Activated CD4-positive, alpha-beta T cell treated with anti-CD3 and anti-CD28 coated beads for 1 hour (primary cell): ENCODE data around the gene CRTAC1.

ENCODE experiments used
- DNase-seq: peaks from one replicate; pipeline ENCODE4 v3.0.0-alpha.2; 2020

Gene CRTAC1, protein sequence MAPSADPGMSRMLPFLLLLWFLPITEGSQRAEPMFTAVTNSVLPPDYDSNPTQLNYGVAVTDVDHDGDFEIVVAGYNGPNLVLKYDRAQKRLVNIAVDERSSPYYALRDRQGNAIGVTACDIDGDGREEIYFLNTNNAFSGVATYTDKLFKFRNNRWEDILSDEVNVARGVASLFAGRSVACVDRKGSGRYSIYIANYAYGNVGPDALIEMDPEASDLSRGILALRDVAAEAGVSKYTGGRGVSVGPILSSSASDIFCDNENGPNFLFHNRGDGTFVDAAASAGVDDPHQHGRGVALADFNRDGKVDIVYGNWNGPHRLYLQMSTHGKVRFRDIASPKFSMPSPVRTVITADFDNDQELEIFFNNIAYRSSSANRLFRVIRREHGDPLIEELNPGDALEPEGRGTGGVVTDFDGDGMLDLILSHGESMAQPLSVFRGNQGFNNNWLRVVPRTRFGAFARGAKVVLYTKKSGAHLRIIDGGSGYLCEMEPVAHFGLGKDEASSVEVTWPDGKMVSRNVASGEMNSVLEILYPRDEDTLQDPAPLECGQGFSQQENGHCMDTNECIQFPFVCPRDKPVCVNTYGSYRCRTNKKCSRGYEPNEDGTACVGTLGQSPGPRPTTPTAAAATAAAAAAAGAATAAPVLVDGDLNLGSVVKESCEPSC

DNA sequence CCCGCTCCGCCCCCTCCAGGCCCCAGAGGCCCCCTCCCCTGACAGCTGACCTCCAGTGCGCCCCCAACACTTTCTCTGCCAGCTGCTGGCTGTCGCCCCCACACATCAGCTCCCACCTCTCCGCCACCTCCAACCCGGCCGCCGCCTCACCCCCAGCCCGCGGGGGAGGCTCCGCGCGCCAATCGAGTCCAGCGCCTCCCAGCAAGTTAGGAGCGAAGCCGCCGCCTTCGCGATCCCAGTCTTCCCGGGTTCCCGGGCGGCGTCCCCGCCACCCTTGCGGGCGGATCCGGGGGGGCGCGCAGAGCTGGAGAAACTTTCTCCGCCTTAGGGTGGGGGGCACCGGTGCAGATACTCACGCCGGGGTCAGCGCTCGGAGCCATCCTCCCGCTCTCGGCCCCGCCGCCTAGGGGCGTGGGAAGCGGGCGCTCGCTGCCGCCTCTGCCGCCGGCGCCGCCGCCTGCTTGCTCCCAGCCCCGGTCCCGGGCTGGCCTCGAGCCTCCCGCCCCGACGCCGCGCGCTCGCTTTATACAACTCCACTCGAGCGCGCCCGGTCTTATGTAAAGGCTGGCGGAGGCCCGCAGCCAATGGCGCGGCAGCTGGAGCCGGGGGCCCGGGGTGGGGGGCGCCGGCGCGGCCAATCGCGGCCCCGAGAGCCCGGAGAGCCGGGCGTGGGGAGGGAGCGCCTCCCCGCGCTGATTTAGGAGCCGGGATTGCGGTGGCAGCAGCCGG, at the start of gene CRTAC1:
CRTAC1 (minus strand) TSS at position 529 of the 729 bp plus-strand sequence; CDS start at position 380, 149 bp downstream.
- DNase-seq = no peak

GRCh38 chr10:98078774-98079173, 48.4 kb upstream of the CRTAC1 start:
- DNase-seq = no peak

DNA sequence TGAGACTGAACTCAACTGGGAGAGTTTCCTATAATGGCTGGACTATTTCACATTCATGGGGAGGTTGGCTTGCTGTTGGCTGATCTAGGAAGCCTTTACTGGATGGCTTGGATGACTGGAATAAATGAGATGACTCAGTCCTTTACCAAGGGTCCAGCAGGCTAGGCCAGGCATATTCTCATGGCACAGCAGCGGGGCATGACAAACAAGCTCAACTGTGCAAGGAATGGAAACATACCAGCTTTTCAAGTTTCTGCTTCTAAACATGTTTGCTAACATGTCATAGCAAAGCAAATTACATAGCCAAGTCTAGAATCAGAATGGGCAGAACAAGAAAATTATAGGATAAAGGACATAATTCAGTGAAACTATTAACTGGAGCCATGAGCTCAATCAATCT, 46.8 kb upstream of the CRTAC1 start:
- DNase-seq = no peak

- no peak for DNase-seq
Observed at GRCh38 chr10:98076086-98076485, 45.7 kb upstream of the CRTAC1 start.

- no peak for DNase-seq
Observed at GRCh38 chr10:98074315-98074911, 44.0 kb upstream of the CRTAC1 start.

- DNase-seq = no peak
Observed at GRCh38 chr10:98067165-98067564, 36.7 kb upstream of the CRTAC1 start.

DNA sequence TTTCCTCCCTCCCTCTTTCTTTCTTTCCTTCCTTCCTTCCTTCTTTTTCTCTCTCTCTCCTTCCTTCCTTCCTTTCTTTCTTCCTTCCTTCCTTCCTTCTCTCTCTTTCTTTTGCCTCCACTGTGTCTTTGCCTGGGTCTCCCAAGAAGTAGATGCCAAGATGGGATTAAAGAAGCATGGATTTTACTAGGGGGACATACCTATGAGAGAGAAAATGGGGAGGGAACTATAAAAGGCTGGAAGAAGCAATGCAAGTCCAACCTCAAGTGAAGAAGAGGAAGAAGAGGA, 33.3 kb upstream of the CRTAC1 start:
- no peak for DNase-seq

DNA sequence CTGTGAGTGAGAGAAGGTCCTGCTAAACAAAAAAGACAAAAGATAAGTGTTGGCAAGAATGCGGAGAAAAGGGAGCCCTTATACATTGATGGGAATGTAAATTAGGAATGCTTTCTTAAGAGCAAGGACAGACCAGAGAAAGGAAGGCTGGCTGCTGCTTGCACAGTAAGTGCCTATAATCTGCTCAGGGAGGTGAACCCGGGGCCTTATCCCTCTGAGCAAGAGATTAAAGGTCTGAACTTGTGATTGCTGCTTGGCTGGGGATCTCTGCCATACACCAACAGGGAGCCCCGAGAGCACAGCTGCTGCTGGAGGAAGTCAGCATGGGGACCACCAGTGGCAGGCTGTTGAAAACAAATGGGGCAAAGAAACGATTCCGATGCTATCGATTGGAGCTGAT, 32.0 kb upstream of the CRTAC1 start:
- no peak for DNase-seq

DNA sequence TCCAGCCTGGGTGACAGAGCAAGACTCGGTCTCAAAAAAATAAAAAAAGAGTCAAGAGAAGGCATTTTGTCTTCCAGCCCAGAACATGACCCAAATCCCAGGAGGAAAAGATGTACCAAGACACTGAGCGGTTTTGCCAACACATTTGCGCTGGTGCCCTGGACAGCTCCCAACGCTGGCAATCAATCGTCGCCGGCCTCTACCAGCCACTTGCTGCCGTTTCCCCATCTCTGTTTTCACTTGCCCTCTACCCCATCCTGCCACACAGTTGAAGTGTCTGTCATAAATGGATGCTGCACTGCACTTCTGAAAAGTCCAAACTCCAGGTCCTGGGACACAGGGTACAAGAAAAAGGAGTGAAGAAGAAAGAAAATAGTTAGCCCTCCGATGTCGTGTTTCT, 29.7 kb upstream of the CRTAC1 start:
- no peak for DNase-seq

DNA sequence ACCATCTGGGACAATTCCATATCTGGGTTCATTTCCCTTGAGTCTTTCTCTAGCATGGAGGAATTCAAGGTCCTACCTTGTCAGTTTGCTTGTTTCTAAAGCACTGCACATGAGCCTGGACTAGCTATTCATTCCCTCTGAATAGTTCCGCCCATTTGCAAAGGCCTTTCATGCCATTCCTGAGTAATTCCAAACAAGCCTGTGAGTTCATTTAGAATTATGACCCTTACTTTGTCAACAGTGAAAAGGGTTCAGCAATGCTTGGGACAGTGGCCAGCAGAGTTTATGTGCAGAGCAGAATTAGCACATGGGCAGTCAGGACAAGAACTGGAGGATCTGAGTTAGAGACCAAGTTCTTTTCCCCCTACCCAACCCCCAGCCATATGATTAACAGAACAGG, 27.9 kb upstream of the CRTAC1 start:
- no peak for DNase-seq

DNA sequence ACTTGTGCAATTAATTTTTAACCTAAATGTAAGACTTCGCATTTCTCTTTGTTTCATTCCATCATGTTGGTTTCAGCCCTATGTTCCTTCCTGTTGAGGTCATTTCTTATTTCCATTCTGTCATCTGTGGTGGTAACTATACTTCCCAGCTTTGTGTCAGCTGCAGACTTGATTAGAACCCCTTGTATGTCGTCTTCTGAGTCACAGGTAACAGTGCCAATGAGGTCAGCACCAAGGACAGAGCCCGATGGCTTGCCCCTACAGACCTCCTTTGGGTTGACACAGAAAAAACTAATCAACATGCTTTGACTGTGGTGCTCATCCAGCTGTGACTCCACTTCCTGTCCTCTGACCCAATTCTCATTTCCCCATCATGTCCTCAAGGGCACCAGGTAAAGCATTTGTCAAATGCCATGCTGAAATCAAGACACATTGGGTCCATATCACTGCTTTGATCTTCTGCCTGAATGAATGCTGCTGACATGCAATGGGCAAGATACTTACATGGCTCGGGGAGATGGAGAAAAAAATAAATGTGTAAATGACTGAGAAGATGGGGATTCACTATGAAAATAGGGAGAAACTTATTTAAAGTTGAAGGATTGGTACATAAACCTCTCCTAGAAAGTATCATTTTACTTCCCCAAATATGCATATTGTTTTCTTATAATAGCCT, 25.6 kb upstream of the CRTAC1 start:
- no peak for DNase-seq

GRCh38 chr10:98047009-98047741, 16.8 kb upstream of the CRTAC1 start:
- DNase-seq = no peak

DNA sequence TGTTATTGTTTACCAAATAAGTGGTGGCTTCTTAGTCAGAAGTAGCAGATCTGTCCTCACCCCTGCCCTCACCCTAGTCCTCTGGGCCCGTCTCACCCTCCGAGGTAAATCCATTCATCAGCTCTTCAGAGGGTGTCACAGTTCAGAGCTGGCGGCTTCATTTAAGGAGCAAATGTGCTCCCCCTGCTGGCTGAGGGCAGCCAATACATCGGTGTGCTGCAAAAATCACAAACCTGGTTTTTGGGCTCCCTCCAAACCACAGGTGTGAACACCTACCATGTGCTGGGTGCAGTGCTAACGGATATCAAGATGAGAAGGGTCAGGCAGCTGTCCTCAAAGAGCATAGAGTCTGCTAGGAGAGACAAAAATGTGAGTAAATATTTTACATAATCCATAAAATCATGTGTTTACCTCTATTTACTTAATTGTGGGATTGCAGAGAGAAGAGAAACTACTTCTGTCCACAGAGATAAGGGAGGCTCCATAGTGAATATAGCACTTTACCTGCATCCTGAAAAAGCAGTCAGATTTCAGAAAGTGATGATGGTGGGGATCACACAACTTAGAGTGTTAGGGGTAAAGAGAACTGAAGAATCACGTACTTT, 15.5 kb upstream of the CRTAC1 start:
- peak; percentile 34 for DNase-seq

GRCh38 chr10:98041352-98042043, 11.1 kb upstream of the CRTAC1 start:
- no peak for DNase-seq

- no peak for DNase-seq
Observed at GRCh38 chr10:98039690-98040381, 9.4 kb upstream of the CRTAC1 start.

DNA sequence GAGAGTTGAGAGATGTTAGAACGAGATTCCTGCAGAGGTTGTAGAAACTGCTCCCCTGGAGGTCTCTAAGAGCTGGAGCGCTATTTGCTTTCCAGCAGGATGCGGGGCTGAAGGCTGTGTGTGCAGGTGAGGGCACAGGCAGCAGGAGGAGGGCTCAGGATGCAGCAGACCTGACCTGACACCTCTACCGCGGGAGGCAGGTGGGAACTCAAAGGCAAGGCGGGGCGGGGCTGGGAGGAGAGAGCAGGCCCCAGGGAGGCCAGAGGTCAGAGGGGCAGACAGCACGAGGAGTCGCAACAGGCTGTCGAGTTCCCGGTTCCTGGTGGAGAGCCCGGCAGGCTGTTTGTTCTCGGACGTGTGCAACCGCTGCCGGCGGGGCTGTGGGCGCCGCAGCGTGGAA, 7.9 kb upstream of the CRTAC1 start:
- DNase-seq = no peak

DNA sequence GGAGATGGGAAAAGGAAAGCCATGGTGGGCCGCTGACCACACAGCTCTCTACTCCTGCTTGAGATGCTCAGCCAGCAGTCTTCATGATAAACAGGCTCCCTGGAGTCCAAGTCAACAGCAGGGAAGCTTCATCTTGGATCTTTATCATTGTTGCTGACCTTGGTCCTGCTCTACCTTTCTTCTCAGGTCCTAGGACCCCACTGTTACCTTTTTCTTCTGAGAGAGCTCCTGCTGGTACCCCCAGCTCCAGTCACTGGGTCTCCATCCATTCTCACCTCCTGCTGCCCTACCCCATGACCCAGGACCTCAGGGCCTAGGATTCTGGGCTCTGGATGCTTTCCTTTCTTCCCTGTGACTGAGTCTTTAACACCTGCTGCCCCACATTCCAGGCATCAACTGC, 5.2 kb upstream of the CRTAC1 start:
- DNase-seq = no peak

DNA sequence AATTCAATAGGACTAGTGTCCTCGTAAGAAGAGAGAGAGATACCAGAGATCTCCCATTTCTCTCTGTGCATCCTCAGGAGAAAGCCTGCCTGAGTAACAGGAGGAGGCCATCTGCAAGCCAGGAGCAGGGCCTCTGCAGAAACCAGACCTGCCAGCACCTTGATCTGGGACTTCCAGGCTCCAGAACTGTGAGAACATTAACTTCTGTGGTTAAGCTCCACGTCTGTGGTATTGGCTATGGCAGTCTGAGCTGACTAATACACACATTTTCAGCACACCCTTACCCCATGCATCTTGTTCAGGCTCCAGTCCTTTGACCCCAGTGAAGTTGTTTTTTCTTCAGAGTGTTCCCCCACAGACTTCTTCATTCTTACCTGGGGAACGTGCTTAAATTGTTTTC, 3.1 kb upstream of the CRTAC1 start:
- DNase-seq = no peak

GRCh38 chr10:98031440-98031839, 1.0 kb upstream of the CRTAC1 start:
- no peak for DNase-seq

DNA sequence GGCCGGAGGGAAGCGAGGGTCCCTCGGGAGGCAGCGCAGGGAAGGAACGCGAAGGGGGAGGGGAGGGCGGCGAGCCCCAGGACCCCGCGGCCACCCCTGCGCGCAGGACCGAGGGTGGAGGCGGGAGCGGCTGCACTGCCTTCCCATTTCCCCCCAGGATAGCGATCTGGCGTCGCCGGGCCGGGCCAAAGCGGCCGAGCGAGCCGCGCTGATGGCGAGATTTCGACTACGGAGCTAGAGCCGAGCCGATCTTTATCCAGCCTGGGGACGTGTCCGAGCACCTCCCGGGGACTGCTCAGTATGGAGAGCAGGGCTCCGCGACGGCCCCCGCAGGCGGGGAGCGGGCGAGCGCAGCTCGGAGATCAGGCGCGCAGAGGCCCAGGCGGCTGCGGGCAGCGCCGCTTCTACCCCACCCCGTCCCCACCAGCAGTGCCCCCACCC, 590 bp upstream of the CRTAC1 start:
- no peak for DNase-seq
